ENCODE data around the gene DENND1B. TPM values are rescaled to one million over a fixed set of nuclear protein-coding genes. Genes with fewer than 3 reads are reported as not detected.

Gene DENND1B
- total RNA-seq, 1 experiment from 2014 or later: 1.9 TPM

DNA sequence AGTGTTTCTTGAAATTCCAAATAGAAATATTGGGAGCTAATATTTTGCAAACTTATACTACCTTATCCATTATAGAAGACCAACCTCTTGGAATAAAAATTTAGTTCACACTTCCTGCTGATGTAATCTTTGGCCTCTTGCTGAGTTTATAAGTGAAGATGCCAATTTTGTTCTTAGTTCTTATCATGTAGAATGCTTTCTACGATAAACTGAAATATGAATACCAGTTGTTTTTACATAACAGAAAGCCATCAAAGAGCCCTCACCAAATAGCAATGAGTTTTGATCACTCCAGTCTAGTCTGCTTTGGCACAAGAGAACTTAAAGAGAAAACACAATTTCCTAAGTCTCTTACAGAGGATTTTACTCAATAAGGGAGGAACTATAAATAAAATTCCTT, 89.5 kb downstream of the DENND1B start:
- no peaks in the 10 kb centered on the region for H3K4me1 ChIP-seq (ENCODE audit: insufficient read depth, low read length, poor library complexity, severe bottlenecking)
- no peak for DNase-seq (ENCODE audit: low spot score)
- no peaks in the 10 kb centered on the region for H3K36me3 ChIP-seq (ENCODE audit: insufficient read depth, low read length, poor library complexity, severe bottlenecking)
- intact Hi-C loops (cut with micrococcal nuclease; ENCODE audit: unreplicated experiment): no loop called here
- peaks cover 9% of the 10 kb centered on the region for H3K9me3 ChIP-seq (ENCODE audit: low read depth, low read length, poor library complexity, severe bottlenecking)
- no peak overlapping the region for H3K4me3 ChIP-seq (ENCODE audit: low read depth, low read length, poor library complexity, severe bottlenecking)
- no TSS peak for BruUV-seq (replicated peaks)
- no peaks in the 10 kb centered on the region for H3K27me3 ChIP-seq (replicated peaks; ENCODE audit: insufficient read depth, low read depth, low read length, poor library complexity)
- H3K27ac ChIP-seq (ENCODE audit: low read depth, low read length, poor library complexity, severe bottlenecking): no peak overlapping the region
- CTCF ChIA-PET: no interaction called here
- TF ChIP-seq, protein P1, sequence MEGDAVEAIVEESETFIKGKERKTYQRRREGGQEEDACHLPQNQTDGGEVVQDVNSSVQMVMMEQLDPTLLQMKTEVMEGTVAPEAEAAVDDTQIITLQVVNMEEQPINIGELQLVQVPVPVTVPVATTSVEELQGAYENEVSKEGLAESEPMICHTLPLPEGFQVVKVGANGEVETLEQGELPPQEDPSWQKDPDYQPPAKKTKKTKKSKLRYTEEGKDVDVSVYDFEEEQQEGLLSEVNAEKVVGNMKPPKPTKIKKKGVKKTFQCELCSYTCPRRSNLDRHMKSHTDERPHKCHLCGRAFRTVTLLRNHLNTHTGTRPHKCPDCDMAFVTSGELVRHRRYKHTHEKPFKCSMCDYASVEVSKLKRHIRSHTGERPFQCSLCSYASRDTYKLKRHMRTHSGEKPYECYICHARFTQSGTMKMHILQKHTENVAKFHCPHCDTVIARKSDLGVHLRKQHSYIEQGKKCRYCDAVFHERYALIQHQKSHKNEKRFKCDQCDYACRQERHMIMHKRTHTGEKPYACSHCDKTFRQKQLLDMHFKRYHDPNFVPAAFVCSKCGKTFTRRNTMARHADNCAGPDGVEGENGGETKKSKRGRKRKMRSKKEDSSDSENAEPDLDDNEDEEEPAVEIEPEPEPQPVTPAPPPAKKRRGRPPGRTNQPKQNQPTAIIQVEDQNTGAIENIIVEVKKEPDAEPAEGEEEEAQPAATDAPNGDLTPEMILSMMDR (conservative IDR thresholded peaks at IDR 0.05; ENCODE audit: low read depth, low read length): no peak
- no peak for TF ChIP-seq EZH2 (IDR thresholded peaks at IDR 0.05; ENCODE audit: borderline replicate concordance, low read depth, low read length, poor library complexity, severe bottlenecking)
- POLR2A ChIA-PET (ENCODE audit: low non-redundant PET): no interaction called here

DNA sequence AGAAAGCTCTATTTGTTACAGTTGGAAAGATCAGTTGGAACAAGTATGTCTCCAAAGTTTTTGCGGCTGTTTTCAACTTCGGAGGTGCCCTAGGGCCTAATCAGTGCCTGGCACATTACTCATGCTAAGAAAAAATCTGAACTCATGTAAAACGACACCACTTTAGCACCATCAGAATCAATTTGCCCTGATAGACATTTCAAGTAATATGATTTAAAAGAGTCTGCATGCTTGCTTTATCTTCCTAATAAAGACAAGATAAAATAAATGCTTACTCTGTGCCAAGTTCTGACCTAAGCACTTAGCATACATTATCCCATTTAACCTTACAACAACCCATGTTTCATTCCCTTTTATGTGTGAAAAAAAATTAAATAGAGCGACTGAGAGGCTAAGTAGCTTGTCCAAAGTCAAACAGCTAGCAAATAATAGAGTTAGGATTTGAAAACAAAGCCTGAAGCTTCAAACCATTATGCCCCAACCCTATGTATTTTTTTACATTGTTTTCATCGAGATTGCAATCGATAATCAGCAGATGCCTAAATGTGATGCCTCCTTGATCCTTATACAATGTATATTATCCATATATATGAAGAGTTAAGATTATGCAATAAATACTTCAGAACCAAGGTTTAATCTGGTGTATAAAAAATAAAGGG, 91.3 kb downstream of the DENND1B start:
- CTCF ChIA-PET: no interaction called here
- TF ChIP-seq, protein P1 (conservative IDR thresholded peaks at IDR 0.05; ENCODE audit: low read depth, low read length): no peak
- TF ChIP-seq EZH2 (IDR thresholded peaks at IDR 0.05; ENCODE audit: borderline replicate concordance, low read depth, low read length, poor library complexity, severe bottlenecking): no peak
- intact Hi-C loops (cut with micrococcal nuclease; ENCODE audit: unreplicated experiment): no loop called here
- Histone ChIP-seq H3K9me3 (ENCODE audit: low read depth, low read length, poor library complexity, severe bottlenecking) (peaks cover 9% of the 10 kb centered on the region), H3K27ac (ENCODE audit: low read depth, low read length, poor library complexity, severe bottlenecking) (no peak overlapping the region), H3K4me1 (ENCODE audit: insufficient read depth, low read length, poor library complexity, severe bottlenecking) (no peaks in the 10 kb centered on the region), H3K4me3 (ENCODE audit: low read depth, low read length, poor library complexity, severe bottlenecking) (no peak overlapping the region), H3K36me3 (ENCODE audit: insufficient read depth, low read length, poor library complexity, severe bottlenecking) (no peaks in the 10 kb centered on the region), H3K27me3 (replicated peaks; ENCODE audit: insufficient read depth, low read depth, low read length, poor library complexity) (no peaks in the 10 kb centered on the region)
- DNase-seq (ENCODE audit: low spot score): no peak
- no TSS peak for BruUV-seq (replicated peaks)
- POLR2A ChIA-PET (ENCODE audit: low non-redundant PET): no interaction called here

DNA sequence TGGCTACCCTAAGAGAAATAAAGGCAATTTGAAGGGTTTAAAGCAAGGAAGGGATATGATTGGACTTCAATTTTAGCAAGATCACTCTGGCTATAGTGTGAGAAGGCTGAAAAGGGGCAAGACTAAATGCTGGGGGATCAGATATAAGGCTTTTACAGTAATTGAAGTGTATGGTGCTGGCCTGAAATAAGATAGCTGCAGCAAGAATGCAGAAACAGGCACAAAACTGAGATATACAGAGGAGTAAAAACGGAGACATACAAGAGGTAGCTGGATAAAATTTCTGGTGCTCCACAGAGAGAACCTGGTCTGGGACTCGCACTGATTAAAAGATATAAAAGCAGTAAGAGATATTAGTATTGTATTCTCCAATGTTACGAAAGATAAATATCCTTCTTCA, 92.0 kb downstream of the DENND1B start:
- CTCF ChIA-PET: no interaction called here
- no peak for DNase-seq (ENCODE audit: low spot score)
- H3K27ac ChIP-seq (ENCODE audit: low read depth, low read length, poor library complexity, severe bottlenecking): no peak overlapping the region
- H3K4me1 ChIP-seq (ENCODE audit: insufficient read depth, low read length, poor library complexity, severe bottlenecking): no peaks in the 10 kb centered on the region
- peaks cover 3% of the 10 kb centered on the region for H3K9me3 ChIP-seq (ENCODE audit: low read depth, low read length, poor library complexity, severe bottlenecking)
- H3K36me3 ChIP-seq (ENCODE audit: insufficient read depth, low read length, poor library complexity, severe bottlenecking): no peaks in the 10 kb centered on the region
- intact Hi-C loops (cut with micrococcal nuclease; ENCODE audit: unreplicated experiment): no loop called here
- no TSS peak for BruUV-seq (replicated peaks)
- POLR2A ChIA-PET (ENCODE audit: low non-redundant PET): no interaction called here
- H3K27me3 ChIP-seq (replicated peaks; ENCODE audit: insufficient read depth, low read depth, low read length, poor library complexity): no peaks in the 10 kb centered on the region
- no peak overlapping the region for H3K4me3 ChIP-seq (ENCODE audit: low read depth, low read length, poor library complexity, severe bottlenecking)
- TF ChIP-seq, protein P1 (conservative IDR thresholded peaks at IDR 0.05; ENCODE audit: low read depth, low read length): no peak
- no peak for TF ChIP-seq EZH2 (IDR thresholded peaks at IDR 0.05; ENCODE audit: borderline replicate concordance, low read depth, low read length, poor library complexity, severe bottlenecking)
